SK-N-SH (cell line): ENCODE results near the gene ALPK3. TPM values are rescaled to one million over a fixed set of nuclear protein-coding genes. Genes with fewer than 3 reads are reported as not detected.

Source experiments
- CTCF ChIA-PET: fragments of 300-600, 350-600 bp; formaldehyde crosslinking; extraction: SDS; loops from one replicate; lab custom pipeline; 2021; lab: Yijun Ruan, JAX
- POLR2A ChIA-PET: fragments of 350-600 bp; sonication (Branson Sonifier 250); formaldehyde crosslinking; extraction: SDS; loops from one replicate; lab custom pipeline; 2020; ENCODE audit warnings: antibody characterized with exemption, inconsistent platforms; lab: Yijun Ruan, JAX
- DNase-seq: peaks from one replicate; pipeline ENCODE4 v3.0.0; 2012
- H2AFZ ChIP-seq: fragments of 200-600 bp; sonication (generic); 2 replicates; pipeline ENCODE4 v1.8.1; 2016; ENCODE audit warnings: antibody characterized with exemption, mild to moderate bottlenecking, low read depth
- H3F3A ChIP-seq: fragments of 200-600 bp; sonication (generic); replicated peaks from 2 replicates; pipeline ENCODE3; 2016; ENCODE audit warnings: antibody characterized with exemption, mild to moderate bottlenecking; ENCODE audit not compliant: insufficient read depth
- H3K27ac ChIP-seq, 2 experiments: fragments of 200-500 bp in 1 of 2; fragments of 200-600 bp in 1 of 2; sonication (Bioruptor generic) in 1 of 2; sonication (generic), shearing (Covaris generic) in 1 of 2; 2 replicates each; pipeline versions ENCODE4 v1.5.1 to v1.6.1; 2014 to 2016; ENCODE audit warnings: low read depth in 2 of 2, inconsistent platforms in 1 of 2, low read length in 1 of 2, mild to moderate bottlenecking in 1 of 2, mixed read lengths in 1 of 2
- H3K27me3 ChIP-seq: fragments of 200-600 bp; sonication (generic), shearing (Covaris generic); 2 replicates; pipeline ENCODE4 v1.6.1; 2016; ENCODE audit warnings: mixed run types; ENCODE audit not compliant: insufficient read depth
- H3K36me3 ChIP-seq, 2 experiments: fragments of 200-500 bp in 1 of 2; fragments of 200-600 bp in 1 of 2; sonication (Bioruptor generic) in 1 of 2; sonication (generic) in 1 of 2; replicated peaks in 1 of 2; 2 replicates each; pipeline versions ENCODE3 to v1.5.1; 2014 to 2016; ENCODE audit warnings: low read length in 1 of 2, mild to moderate bottlenecking in 1 of 2; ENCODE audit not compliant: insufficient read depth in 2 of 2, control insufficient read depth in 1 of 2
- H3K4me1 ChIP-seq, 2 experiments: fragments of 200-500 bp in 1 of 2; fragments of 200-600 bp in 1 of 2; sonication (Bioruptor generic) in 1 of 2; sonication (generic), shearing (Covaris generic) in 1 of 2; 2 replicates each; pipeline versions ENCODE4 v1.5.1 to v1.6.1; 2014 to 2016; ENCODE audit warnings: low read depth in 1 of 2, low read length in 1 of 2, mixed run types in 1 of 2; ENCODE audit not compliant: insufficient read depth in 2 of 2, control insufficient read depth in 1 of 2
- H3K4me2 ChIP-seq: fragments of 200-600 bp; sonication (generic), shearing (Covaris generic); 2 replicates; pipeline ENCODE4 v1.6.1; 2017; ENCODE audit warnings: mixed run types
- H3K4me3 ChIP-seq, 2 experiments: fragments of 200-500 bp in 1 of 2; fragments of 200-600 bp in 1 of 2; sonication (Bioruptor generic) in 1 of 2; sonication (generic), shearing (Covaris generic) in 1 of 2; 2 replicates each; pipeline versions ENCODE4 v1.5.1 to v1.8.1; 2014 to 2016; ENCODE audit warnings: low read depth in 2 of 2, inconsistent platforms in 1 of 2, low read length in 1 of 2, mild to moderate bottlenecking in 1 of 2, mixed read lengths in 1 of 2, moderate library complexity in 1 of 2
- H3K79me2 ChIP-seq: fragments of 200-600 bp; sonication (generic); 2 replicates; pipeline ENCODE4 v1.8.1; 2017; ENCODE audit warnings: mild to moderate bottlenecking; ENCODE audit not compliant: insufficient read depth
- H3K9ac ChIP-seq: fragments of 200-600 bp; sonication (generic); 2 replicates; pipeline ENCODE4 v1.6.1; 2017; ENCODE audit warnings: mixed run types
- H3K9me2 ChIP-seq: fragments of 200-600 bp; sonication (generic); 2 replicates; pipeline ENCODE4 v1.6.1; 2017; ENCODE audit warnings: mixed run types
- H3K9me3 ChIP-seq: fragments of 200-600 bp; sonication (generic); 2 replicates; pipeline ENCODE4 v1.6.1; 2017; ENCODE audit warnings: mixed run types, mild to moderate bottlenecking, moderate library complexity
- H4K20me1 ChIP-seq: fragments of 200-600 bp; sonication (generic); 2 replicates; pipeline ENCODE4 v1.6.1; 2017; ENCODE audit warnings: mild to moderate bottlenecking, mixed run types; ENCODE audit not compliant: insufficient read depth
- CHD2 ChIP-seq: fragments of 150-350 bp; IDR thresholded peaks from 2 replicates; pipeline ENCODE4 v1.6.1; 2018; ENCODE audit warnings: low read length; ENCODE audit not compliant: partially characterized antibody
- ELF1 ChIP-seq: IDR thresholded peaks from 2 replicates; pipeline ENCODE4 v1.4.0; 2012
- FOSL2 ChIP-seq: IDR thresholded peaks from 2 replicates; pipeline ENCODE4 v1.4.0; 2012; ENCODE audit warnings: low read depth, mild to moderate bottlenecking, moderate library complexity, borderline replicate concordance
- FOXM1 ChIP-seq: IDR thresholded peaks from 2 replicates; pipeline ENCODE4 v1.4.0; 2012; ENCODE audit warnings: low read depth, mild to moderate bottlenecking
- GABPA ChIP-seq: IDR thresholded peaks from 2 replicates; pipeline ENCODE4 v1.4.0; 2012; ENCODE audit warnings: low read depth, mild to moderate bottlenecking
- GATA2 ChIP-seq: sonication (generic); formaldehyde crosslinking; IDR thresholded peaks from 2 replicates; pipeline ENCODE4 v1.5.0; 2020; ENCODE audit warnings: mild to moderate bottlenecking, missing genetic modification reagents
- JUND ChIP-seq: IDR thresholded peaks from 2 replicates; pipeline ENCODE4 v1.4.0; 2012
- POLR2AphosphoS5 ChIP-seq: IDR thresholded peaks from 2 replicates; pipeline ENCODE4 v1.6.1; 2012; ENCODE audit warnings: low read depth, low read length
- RCOR1 ChIP-seq: fragments of 150-350 bp; IDR thresholded peaks from 2 replicates; pipeline ENCODE4 v1.6.1; 2017; ENCODE audit warnings: antibody characterized with exemption, low read length
- RFX5 ChIP-seq: IDR thresholded peaks from 2 replicates; pipeline ENCODE4 v1.6.1; 2012; ENCODE audit warnings: mild to moderate bottlenecking, improper control_type of control experiment, low read length
- RXRA ChIP-seq: IDR thresholded peaks from 2 replicates; pipeline ENCODE4 v1.4.0; 2012; ENCODE audit warnings: low read depth, mild to moderate bottlenecking, borderline replicate concordance
- SMC3 ChIP-seq: IDR thresholded peaks from 2 replicates; pipeline ENCODE4 v1.6.1; 2012; ENCODE audit warnings: low read depth, low read length, improper control_type of control experiment
- TEAD4 ChIP-seq: IDR thresholded peaks from 2 replicates; pipeline ENCODE4 v1.4.0; 2012; ENCODE audit warnings: mild to moderate bottlenecking, borderline replicate concordance; ENCODE audit not compliant: insufficient read depth
- WGBS: methylation state at CpG from one replicate; pipeline ENCODE4 v1.1.6; 2017; ENCODE audit warnings: low lambda C conversion rate; 5-methylcytosine and 5-hydroxymethylcytosine counted together
- polyA plus RNA-seq, 3 experiments: library from polyadenylated mRNA; depleted of rRNA; stranded (reverse); fragments of >200 nt; gene quantifications; 2 replicates each; pipeline ENCODE4 v1.2.3, GENCODE V29; 2012
- TF ChIP-seq, protein P1 (sequence below): fragments of 150-350 bp; IDR thresholded peaks from 2 replicates; pipeline ENCODE4 v1.6.1; 2017; ENCODE audit warnings: antibody characterized with exemption, low read length, low read depth, borderline replicate concordance

Gene ALPK3
- polyA plus RNA-seq, 1 of the 3 experiments (the other 2 are of a cell fraction) = 0.16 TPM

DNA sequence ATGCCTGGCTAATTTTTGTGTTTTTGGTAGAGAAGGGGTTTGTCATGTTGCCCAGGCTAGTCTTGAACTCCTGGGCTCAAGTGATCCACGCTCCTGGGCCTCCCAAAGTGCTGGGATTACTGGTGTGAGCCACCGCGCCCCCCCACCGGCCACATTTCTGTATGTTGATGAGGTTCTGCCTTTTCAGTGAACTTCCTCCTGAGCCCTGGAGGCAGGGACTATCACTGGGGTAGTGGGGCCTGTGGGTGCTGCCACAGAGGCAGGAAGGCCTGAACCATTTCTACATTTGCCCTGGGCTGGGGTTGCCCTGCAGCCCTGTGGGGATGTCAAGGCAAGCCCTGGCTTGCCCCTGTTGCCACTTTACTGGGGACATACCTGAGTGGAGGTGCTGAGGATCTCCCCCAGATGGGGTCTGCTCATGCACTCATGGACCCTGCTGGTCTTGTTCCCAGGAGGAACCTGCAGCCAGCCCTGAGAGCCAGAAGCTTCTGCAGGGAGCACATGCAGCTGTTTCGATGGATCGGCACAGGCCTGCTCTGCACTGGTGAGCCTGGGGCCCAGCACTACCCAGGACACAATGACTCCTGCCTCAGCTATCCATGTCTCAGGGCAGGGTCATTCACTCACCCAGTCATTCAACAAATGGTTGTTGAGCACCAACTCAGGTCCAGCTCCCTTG, 73.0 kb downstream of the ALPK3 start:
- H3F3A ChIP-seq = no peaks in the 10 kb centered on the region
- no peak overlapping the region for H3K27ac ChIP-seq
- H4K20me1 ChIP-seq = no peaks in the 10 kb centered on the region
- no peak overlapping the region for H3K9ac ChIP-seq
- WGBS = 93% methylated on average over 3 of the region's 6 CpGs
- H3K4me3 ChIP-seq = no peak overlapping the region
- no peaks in the 10 kb centered on the region for H3K27me3 ChIP-seq
- H3K9me3 ChIP-seq = no peaks in the 10 kb centered on the region
- H3K79me2 ChIP-seq = no peaks in the 10 kb centered on the region
- POLR2A ChIA-PET = no interaction called here
- peaks cover 0 to 6% of the 10 kb centered on the region in 2 experiments; a peak in 1 of 4 replicates for H3K4me1 ChIP-seq
- no peak overlapping the region for H3K4me2 ChIP-seq
- TF ChIP-seq RXRA = no peak
- TF ChIP-seq RCOR1 = no peak
- TF ChIP-seq RFX5 = no peak
- no peak for TF ChIP-seq ELF1
- no peak for TF ChIP-seq GATA2 (CRISPR knock-in tag)
- TF ChIP-seq JUND = no peak
- TF ChIP-seq FOXM1 = no peak
- TF ChIP-seq FOSL2 = no peak
- no peak for TF ChIP-seq TEAD4
- TF ChIP-seq GABPA = no peak
- TF ChIP-seq SMC3 = no peak
- H2AFZ ChIP-seq = no peak overlapping the region
- CTCF ChIA-PET = interaction anchor here (1.0 to 2.1 kb wide), 3 partner anchors 12 to 38 kb away, joined by 3 to 5 read pairs (median 4); no protein-coding TSS in a partner anchor
- H3K9me2 ChIP-seq = no peaks in the 10 kb centered on the region
- H3K36me3 ChIP-seq = no peaks in the 10 kb centered on the region
- no peak for DNase-seq

DNA sequence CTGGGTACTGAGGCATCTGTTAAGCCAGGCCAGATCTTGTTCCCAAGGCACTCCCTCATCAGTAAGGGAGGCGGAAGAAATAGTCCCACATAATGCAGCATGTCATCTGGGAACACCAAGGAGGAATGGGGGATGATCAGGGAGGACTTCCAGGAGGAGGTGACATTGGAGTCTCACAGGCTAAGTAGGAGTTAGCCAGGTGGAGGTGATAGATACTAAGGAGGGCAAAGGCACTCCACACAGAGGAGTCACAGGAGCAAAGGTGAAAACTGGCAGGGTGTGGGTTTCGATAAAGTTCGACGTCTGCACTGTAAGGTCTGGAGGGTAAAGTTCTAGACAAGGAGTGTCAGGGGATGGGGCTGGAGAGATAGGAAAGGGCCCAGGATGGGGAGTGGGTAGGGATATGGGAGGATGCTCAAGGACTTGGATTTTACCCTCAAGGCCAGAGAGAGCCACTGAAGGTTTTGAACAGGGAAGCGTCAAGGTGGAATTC, 73.6 kb downstream of the ALPK3 start:
- Histone ChIP-seq H3K4me3 (no peak overlapping the region), H3K27ac (no peak overlapping the region), H4K20me1 (no peaks in the 10 kb centered on the region), H3K9ac (no peak overlapping the region), H2AFZ (no peak overlapping the region), H3K4me2 (no peak overlapping the region), H3K9me3 (no peaks in the 10 kb centered on the region), H3K36me3 (no peaks in the 10 kb centered on the region), H3F3A (no peaks in the 10 kb centered on the region), H3K27me3 (no peaks in the 10 kb centered on the region), H3K4me1 (peaks cover 0 to 6% of the 10 kb centered on the region in 2 experiments; a peak in 1 of 4 replicates), H3K79me2 (no peaks in the 10 kb centered on the region), H3K9me2 (no peaks in the 10 kb centered on the region)
- ChIA-PET CTCF (interaction anchor here (1.0 to 1.3 kb wide), 2 partner anchors 22 to 37 kb away, joined by 3 to 5 read pairs; no protein-coding TSS in a partner anchor), POLR2A (no interaction called here)
- WGBS = 94% methylated on average over 5 of the region's 5 CpGs
- TF ChIP-seq POLR2AphosphoS5 (no peak), CHD2 (no peak)
- TF ChIP-seq, protein P1, sequence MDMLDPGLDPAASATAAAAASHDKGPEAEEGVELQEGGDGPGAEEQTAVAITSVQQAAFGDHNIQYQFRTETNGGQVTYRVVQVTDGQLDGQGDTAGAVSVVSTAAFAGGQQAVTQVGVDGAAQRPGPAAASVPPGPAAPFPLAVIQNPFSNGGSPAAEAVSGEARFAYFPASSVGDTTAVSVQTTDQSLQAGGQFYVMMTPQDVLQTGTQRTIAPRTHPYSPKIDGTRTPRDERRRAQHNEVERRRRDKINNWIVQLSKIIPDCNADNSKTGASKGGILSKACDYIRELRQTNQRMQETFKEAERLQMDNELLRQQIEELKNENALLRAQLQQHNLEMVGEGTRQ = no peak
- no peak for DNase-seq
